IMR-90 (cell line): ENCODE results near the gene ACY1. TPM values are rescaled to one million over a fixed set of nuclear protein-coding genes. Genes with fewer than 3 reads are reported as not detected.

ENCODE experiments used
- ATAC-seq: fragments of 200-7000 bp; cut with Tn5 transposase; 2 replicates; pipeline ENCODE4 v1.9.1; 2020; ENCODE audit warnings: low read depth, mild to moderate bottlenecking, moderate library complexity
- BruUV-seq: library from RNA; stranded (reverse); fragments of 400-500 nt; replicated peaks from 2 replicates; lab custom pipeline; 2021; lab: Mats Ljungman, UMichigan
- CTCF ChIA-PET: fragments of 300-600 bp; formaldehyde crosslinking; extraction: SDS; loops from one replicate; lab custom pipeline; 2021; ENCODE audit warnings: antibody characterized with exemption; lab: Yijun Ruan, JAX
- POLR2A ChIA-PET: fragments of 300-600 bp; sonication (Branson Sonifier 250); formaldehyde crosslinking; loops from one replicate; lab custom pipeline; 2022; ENCODE audit warnings: antibody characterized with exemption; ENCODE audit not compliant: unreplicated experiment; lab: Charles Lee
- DNase-seq: peaks from one replicate; pipeline ENCODE4 v3.0.0; 2013
- H2AFZ ChIP-seq: replicated peaks from 2 replicates; pipeline ENCODE3; 2013; ENCODE audit warnings: low read length, mild to moderate bottlenecking; ENCODE audit not compliant: poor library complexity
- H2AK5ac ChIP-seq: 2 replicates; pipeline ENCODE4 v1.6.1; 2013; ENCODE audit warnings: low read depth, low read length, inconsistent platforms
- H2AK9ac ChIP-seq: replicated peaks from 2 replicates; pipeline ENCODE3; 2013; ENCODE audit warnings: mild to moderate bottlenecking, low read depth, low read length, moderate library complexity; ENCODE audit not compliant: poor library complexity
- H2BK120ac ChIP-seq: 2 replicates; pipeline ENCODE4 v1.6.1; 2013; ENCODE audit warnings: low read depth, low read length, inconsistent platforms
- H2BK15ac ChIP-seq: 3 replicates; pipeline ENCODE4 v1.6.1; 2013; ENCODE audit warnings: low read depth, low read length, inconsistent platforms
- H2BK20ac ChIP-seq: 2 replicates; pipeline ENCODE4 v1.6.1; 2013; ENCODE audit warnings: low read depth, mild to moderate bottlenecking, inconsistent platforms, low read length, moderate library complexity
- H2BK5ac ChIP-seq: 2 replicates; pipeline ENCODE4 v1.6.1; 2013; ENCODE audit warnings: mild to moderate bottlenecking, low read depth, low read length, inconsistent platforms; ENCODE audit not compliant: poor library complexity, severe bottlenecking
- H3K14ac ChIP-seq: replicated peaks from 2 replicates; pipeline ENCODE4 v1.6.1; 2013; ENCODE audit warnings: low read depth, low read length, inconsistent platforms
- H3K18ac ChIP-seq: 2 replicates; pipeline ENCODE4 v1.6.1; 2013; ENCODE audit warnings: low read depth, low read length, control low read depth
- H3K23ac ChIP-seq: 2 replicates; pipeline ENCODE4 v1.6.1; 2013; ENCODE audit warnings: low read depth, low read length, inconsistent platforms
- H3K27ac ChIP-seq: 2 replicates; pipeline ENCODE4 v1.5.1; 2013; ENCODE audit warnings: mild to moderate bottlenecking, control low read depth, low read length; ENCODE audit not compliant: insufficient read depth
- H3K27me3 ChIP-seq: 2 replicates; pipeline ENCODE4 v1.6.1; 2013; ENCODE audit warnings: low read length; ENCODE audit not compliant: control insufficient read depth, insufficient read depth
- H3K36me3 ChIP-seq: 2 replicates; pipeline ENCODE4 v1.6.1; 2013; ENCODE audit warnings: low read length, mixed read lengths; ENCODE audit not compliant: control insufficient read depth, insufficient read depth
- H3K4ac ChIP-seq: 2 replicates; pipeline ENCODE4 v1.6.1; 2013; ENCODE audit warnings: low read depth, low read length, inconsistent platforms
- H3K4me1 ChIP-seq: 2 replicates; pipeline ENCODE4 v1.6.1; 2013; ENCODE audit warnings: low read length, mixed read lengths; ENCODE audit not compliant: control insufficient read depth, insufficient read depth
- H3K4me2 ChIP-seq: 2 replicates; pipeline ENCODE4 v1.6.1; 2013; ENCODE audit warnings: low read depth, mild to moderate bottlenecking, control low read depth, low read length, moderate library complexity
- H3K4me3 ChIP-seq: 2 replicates; pipeline ENCODE4 v1.5.1; 2013; ENCODE audit warnings: low read depth, mild to moderate bottlenecking, control low read depth, low read length, moderate library complexity; ENCODE audit not compliant: insufficient read depth
- H3K56ac ChIP-seq: 2 replicates; pipeline ENCODE4 v1.6.1; 2013; ENCODE audit warnings: low read length, inconsistent platforms; ENCODE audit not compliant: insufficient read depth; ENCODE audit errors: extremely low read depth
- H3K79me1 ChIP-seq, 2 experiments: 2 replicates each; pipeline ENCODE4 v1.6.1; 2013; ENCODE audit warnings: low read length in 2 of 2, inconsistent platforms in 1 of 2, low read depth in 1 of 2
- H3K9ac ChIP-seq: 2 replicates; pipeline ENCODE4 v1.6.1; 2013; ENCODE audit warnings: low read depth, low read length, control low read depth
- H3K9me1 ChIP-seq: 2 replicates; pipeline ENCODE4 v1.6.1; 2013; ENCODE audit warnings: low read length, inconsistent platforms; ENCODE audit not compliant: insufficient read depth
- H3K9me3 ChIP-seq: 2 replicates; pipeline ENCODE4 v1.6.1; 2013; ENCODE audit warnings: low read length; ENCODE audit not compliant: control insufficient read depth, insufficient read depth
- H4K20me1 ChIP-seq: 2 replicates; pipeline ENCODE4 v1.6.1; 2013; ENCODE audit warnings: low read length, inconsistent platforms; ENCODE audit not compliant: insufficient read depth
- H4K5ac ChIP-seq: 2 replicates; pipeline ENCODE4 v1.6.1; 2013; ENCODE audit warnings: mild to moderate bottlenecking, low read depth, low read length, control low read depth
- H4K8ac ChIP-seq, 2 experiments: 2 replicates each; pipeline ENCODE4 v1.6.1; 2013; ENCODE audit warnings: low read depth in 2 of 2, low read length in 2 of 2, control low read depth in 1 of 2, inconsistent platforms in 1 of 2
- H4K91ac ChIP-seq: 2 replicates; pipeline ENCODE4 v1.6.1; 2013; ENCODE audit warnings: low read depth, low read length, inconsistent platforms; ENCODE audit not compliant: insufficient read depth
- CHD1 ChIP-seq: IDR thresholded peaks from 2 replicates; pipeline ENCODE4 v1.6.1; 2012; ENCODE audit warnings: low read depth, low read length, improper control_type of control experiment
- NFE2L2 ChIP-seq: fragments of 150-350 bp; IDR thresholded peaks from 2 replicates; pipeline ENCODE4 v1.6.1; 2016; ENCODE audit warnings: low read depth, mild to moderate bottlenecking, low read length
- WGBS, 2 experiments: methylation state at CpG; one replicate each; pipeline versions ENCODE4 v1.1.5 to v1.1.7; 2013; ENCODE audit warnings: missing lambda C conversion rate in 2 of 2; ENCODE audit not compliant: insufficient read length in 1 of 2; ENCODE audit errors: extremely low coverage in 2 of 2; 5-methylcytosine and 5-hydroxymethylcytosine counted together
- dilution Hi-C: fragments of 300-500 bp; cut with HindIII; formaldehyde crosslinking; loops from one replicate; pipeline ENCODE4 v1.14.3; 2018; ENCODE audit warnings: low sequenced_read_pairs; ENCODE audit not compliant: unreplicated experiment
- in situ Hi-C: fragments of 300-500 bp; cut with MboI; formaldehyde crosslinking; loops from 3 replicates; pipeline ENCODE4 v1.14.3; 2019; ENCODE audit warnings: low sequenced_read_pairs, inconsistent platforms, mixed read lengths
- intact Hi-C: fragments of 100-400 bp; cut with micrococcal nuclease; formaldehyde crosslinking; loops from 2 replicates; pipeline ENCODE4 v1.10.0; 2022
- polyA plus RNA-seq, 3 experiments: library from polyadenylated mRNA; depleted of rRNA; stranded (reverse); fragments of >200 nt; gene quantifications; 2 replicates each; pipeline ENCODE4 v1.2.3, GENCODE V29; 2012; ENCODE audit warnings: low replicate concordance in 1 of 3
- total RNA-seq: library from RNA; depleted of rRNA; stranded (reverse); fragments of >200 nt; gene quantifications from 2 replicates; pipeline ENCODE4 v1.2.3, GENCODE V29; 2012

The ACY1 gene
- total and polyA plus RNA-seq, 2 of the 4 experiments (the other 2 are of a cell fraction) = 22.0 to 47.1 TPM

DNA sequence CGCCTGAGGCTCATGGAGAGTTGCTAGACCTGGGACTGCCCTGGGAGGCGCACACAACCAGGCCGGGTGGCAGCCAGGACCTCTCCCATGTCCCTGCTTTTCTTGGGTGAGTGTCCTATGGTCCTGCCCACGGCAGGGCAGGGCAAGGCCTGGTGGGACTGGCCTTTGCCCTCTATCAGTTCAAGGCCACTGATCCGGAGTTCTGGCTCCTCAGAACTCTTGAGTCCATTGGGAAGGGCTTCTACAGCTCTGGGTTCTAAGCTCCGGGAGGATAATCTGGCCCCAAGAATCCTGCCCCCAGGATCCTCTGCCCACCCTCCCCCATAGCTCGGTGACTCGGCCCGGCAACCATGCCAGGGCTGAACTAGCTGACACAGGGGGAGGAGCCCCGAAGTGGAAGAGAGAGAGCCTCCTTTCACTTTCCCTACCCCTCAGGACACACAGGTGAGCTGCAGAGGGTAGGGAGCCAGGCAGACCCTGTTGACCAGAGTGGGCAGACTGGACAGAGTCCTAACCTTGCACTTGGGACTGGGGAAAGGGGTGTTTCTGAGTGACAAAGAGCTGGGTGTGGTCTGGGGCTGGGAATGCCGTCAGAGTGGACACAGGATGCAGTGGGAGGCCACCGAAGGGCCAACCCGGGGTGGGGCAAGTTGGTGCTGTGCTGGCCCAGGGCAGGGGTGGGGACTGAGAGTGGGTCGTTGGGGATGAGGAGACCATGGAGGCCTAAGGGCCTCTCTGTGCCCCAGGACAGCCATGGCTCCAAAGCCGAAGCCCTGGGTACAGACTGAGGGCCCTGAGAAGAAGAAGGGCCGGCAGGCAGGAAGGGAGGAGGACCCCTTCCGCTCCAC is 40.5 kb upstream of the ACY1 start:
- H3K4ac ChIP-seq = peak overlapping the region; percentile 91
- no TSS peak for BruUV-seq
- peak overlapping the region; percentile 95 for H2AK9ac ChIP-seq
- peak overlapping the region; percentile 92 for H3K14ac ChIP-seq
- peak overlapping the region; percentile 58 for H2BK120ac ChIP-seq
- in situ Hi-C loops (loop anchor here (25.0 kb wide), 1 partner anchor 556 kb away; the partner anchor contains the start of genes MANF and RBM15B), intact Hi-C loops (loop anchor here (1.0 to 5.0 kb wide), 8 partner anchors 31 to 254 kb away; partner anchors contain the start of genes ABHD14B, ACY1, DUSP7 and RPL29), dilution Hi-C loops (no loop called here)
- peak overlapping the region; percentile 66 for H3K9ac ChIP-seq
- peak overlapping the region; percentile 37; the same call in 1 of the 2 replicates for H3K56ac ChIP-seq
- peak overlapping the region; percentile 97 for H2AK5ac ChIP-seq
- peaks cover 9% of the 10 kb centered on the region for H4K20me1 ChIP-seq
- H3K4me2 ChIP-seq = peak overlapping the region; percentile 57
- H3K4me3 ChIP-seq = peak overlapping the region; percentile 32
- H3K23ac ChIP-seq = peak overlapping the region; percentile 43; the same call in 1 of the 2 replicates
- peak overlapping the region; percentile 61 for H3K18ac ChIP-seq
- peak overlapping the region; percentile 64; the same call in 1 of the 3 replicates for H2BK15ac ChIP-seq
- H3K4me1 ChIP-seq = peaks cover 13% of the 10 kb centered on the region
- ATAC-seq (peak; percentile 16), DNase-seq (peak; percentile 52)
- peaks cover 12% of the 10 kb centered on the region for H3K9me1 ChIP-seq
- peak overlapping the region; percentile 79 for H2BK5ac ChIP-seq
- peak overlapping the region; percentile 90 for H4K91ac ChIP-seq
- peak overlapping the region; percentile 98 for H4K5ac ChIP-seq
- H4K8ac ChIP-seq = peak overlapping the region; percentile 97
- H3K9me3 ChIP-seq = no peaks in the 10 kb centered on the region
- WGBS, 2 experiments = 76% methylated on average over 4 of the region's 17 CpGs; no CpG with 5 or more reads in 1 of the 2 experiments
- H3K27ac ChIP-seq = peak overlapping the region; percentile 79
- CTCF ChIA-PET = interaction anchor here (0.6 to 1.2 kb wide), 3 partner anchors 31 to 1327 kb away, joined by 3 to 10 read pairs (median 3); partner anchors contain the start of gene ABHD14B
- no peak for TF ChIP-seq CHD1
- TF ChIP-seq NFE2L2 = no peak
- POLR2A ChIA-PET = interaction anchor here (0.6 to 0.7 kb wide), 2 partner anchors 52 to 55 kb away, joined by 3 to 4 read pairs; no protein-coding TSS in a partner anchor
- H3K79me1 ChIP-seq = peaks cover 18 to 41% of the 10 kb centered on the region in 2 experiments; a peak in 3 of 4 replicates
- 0 out of 2 replicates have a peak overlapping the region, but pooled peaks have one; percentile 11 for H2BK20ac ChIP-seq
- H3K36me3 ChIP-seq = peaks cover 6% of the 10 kb centered on the region
- H3K27me3 ChIP-seq = no peaks in the 10 kb centered on the region
- H2AFZ ChIP-seq = peak overlapping the region; percentile 94
